HG03571 (cell line): ENCODE data around the gene SMCO4.
"Not testable (repeated sequence)": the region's sequence is repeated elsewhere in the genome, so short reads cannot be mapped to it uniquely, and the experiment has no call there.

ENCODE experiments used
- ATAC-seq: cut with Tn5 transposase; IDR thresholded peaks from one replicate; pipeline ENCODE4 v1.9.1; 2021; ENCODE audit not compliant: unreplicated experiment

The SMCO4 gene

DNA sequence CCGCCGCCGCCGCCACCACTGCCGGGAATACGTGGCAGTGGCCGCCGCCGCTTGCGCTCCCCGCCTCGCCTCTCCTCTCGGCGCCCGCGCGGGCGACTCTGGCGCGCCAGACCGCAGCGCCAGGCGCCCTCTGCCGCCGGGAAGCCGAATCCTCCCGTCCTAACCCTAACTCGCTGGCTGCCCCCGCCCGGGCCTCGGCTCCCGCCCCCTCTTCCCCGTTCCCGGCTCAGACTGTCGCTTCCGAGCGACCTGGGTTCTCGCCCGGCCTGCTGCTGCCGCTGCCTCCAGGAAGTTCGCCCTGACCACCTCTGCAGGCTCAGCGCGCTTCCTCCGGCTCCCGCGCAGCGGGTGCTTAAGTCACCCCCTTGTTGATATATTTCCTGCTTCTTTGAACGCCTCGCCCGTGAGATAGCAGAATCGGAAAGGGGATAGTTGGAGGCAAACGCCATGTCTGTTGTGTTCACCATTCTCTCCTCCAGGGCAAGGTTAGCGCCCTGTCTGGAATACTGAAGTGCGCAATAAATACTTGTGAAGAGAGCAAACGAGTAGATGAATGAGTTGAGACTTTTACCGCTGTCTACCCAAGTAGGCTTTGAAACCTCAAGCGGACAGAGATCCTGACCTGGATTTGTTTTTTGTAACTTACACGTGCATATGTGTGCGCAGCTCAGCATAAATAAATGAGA lies at the start of gene SMCO4:
SMCO4 (minus strand) TSS at position 100 of the 686 bp plus-strand sequence. CDS start 64,202 bp downstream, outside the sequence.
- ATAC-seq: peak; percentile 83

- ATAC-seq: peak; percentile 61
Measured at GRCh38 chr11:93591247-93591898, 48.2 kb upstream of the SMCO4 start.

DNA sequence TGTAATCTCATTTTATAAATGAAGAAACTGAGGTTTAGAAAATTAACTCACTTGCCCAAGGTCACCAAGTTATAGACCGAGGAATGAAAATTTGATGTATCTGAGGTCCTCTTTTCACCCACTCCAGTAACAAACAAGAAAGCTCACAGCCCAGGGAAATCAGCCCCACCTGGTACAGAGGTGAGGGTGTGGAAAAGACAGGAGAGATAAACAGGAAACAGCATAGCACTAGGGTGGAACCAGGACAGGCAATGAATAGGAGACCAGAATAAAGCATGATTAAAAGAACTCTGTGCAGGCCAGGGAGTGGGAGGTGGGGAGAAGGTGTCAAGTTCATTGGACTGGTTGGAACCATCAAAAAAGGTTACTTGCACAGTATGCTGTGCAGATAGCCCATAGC lies 46.2 kb upstream of the SMCO4 start:
- no peak for ATAC-seq

DNA sequence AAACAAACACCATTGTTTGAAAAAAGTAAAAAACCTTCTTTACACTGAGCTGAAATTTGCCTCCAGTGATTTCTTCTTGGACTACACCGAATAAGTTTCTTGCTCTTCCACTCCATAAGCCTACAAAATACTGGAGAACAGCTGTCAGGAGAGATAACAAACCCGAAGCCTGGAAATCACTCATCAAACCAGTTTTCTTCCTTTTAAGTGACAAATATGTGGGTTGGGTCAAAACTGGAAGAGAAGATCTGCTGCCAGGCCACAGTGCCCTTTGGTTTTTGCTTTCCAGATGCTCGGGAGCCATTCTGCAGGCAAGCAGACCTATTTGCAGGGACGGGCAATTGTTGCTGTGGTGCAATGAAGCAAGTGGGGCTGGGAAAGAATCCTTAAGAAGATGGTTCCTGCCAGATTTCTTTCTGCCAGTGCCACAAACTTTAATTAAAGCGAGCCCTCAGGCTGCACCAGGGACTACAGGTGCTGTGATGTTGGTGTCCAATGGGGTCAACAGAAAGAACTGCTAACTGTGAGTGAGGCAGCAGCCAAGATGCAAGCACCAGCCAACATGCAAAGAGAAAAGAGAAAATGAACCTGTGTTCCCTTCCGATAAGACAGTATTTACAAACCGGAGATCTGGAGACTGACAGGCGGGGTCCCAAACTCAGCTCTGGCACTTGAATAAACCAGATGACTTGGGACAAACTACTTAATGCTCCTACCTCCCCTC lies 44.8 kb upstream of the SMCO4 start:
- ATAC-seq: no peak

GRCh38 chr11:93587425-93587824 lies 44.2 kb upstream of the SMCO4 start:
- ATAC-seq: not testable (repeated sequence)

- ATAC-seq: no peak
Measured at GRCh38 chr11:93585758-93586157, 42.6 kb upstream of the SMCO4 start.

DNA sequence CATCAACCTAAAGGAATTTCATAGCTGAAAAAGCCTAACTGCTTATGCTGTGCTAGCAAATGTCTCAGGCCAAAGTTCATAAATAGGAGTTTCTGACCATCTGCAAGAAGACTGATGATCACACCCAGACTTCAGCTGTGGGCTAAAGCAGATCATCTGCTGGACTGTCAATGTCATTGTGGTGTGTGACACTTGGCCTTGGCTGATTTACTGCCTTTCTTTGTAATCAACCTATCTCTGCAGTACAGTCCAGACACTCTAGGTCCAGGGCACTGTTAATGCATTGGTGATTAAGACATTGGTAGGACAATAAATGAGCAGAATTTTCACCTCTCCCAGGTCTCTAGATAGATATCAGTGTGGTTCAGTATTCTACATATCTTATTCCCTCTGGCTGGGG lies 40.3 kb upstream of the SMCO4 start:
- ATAC-seq: no peak

DNA sequence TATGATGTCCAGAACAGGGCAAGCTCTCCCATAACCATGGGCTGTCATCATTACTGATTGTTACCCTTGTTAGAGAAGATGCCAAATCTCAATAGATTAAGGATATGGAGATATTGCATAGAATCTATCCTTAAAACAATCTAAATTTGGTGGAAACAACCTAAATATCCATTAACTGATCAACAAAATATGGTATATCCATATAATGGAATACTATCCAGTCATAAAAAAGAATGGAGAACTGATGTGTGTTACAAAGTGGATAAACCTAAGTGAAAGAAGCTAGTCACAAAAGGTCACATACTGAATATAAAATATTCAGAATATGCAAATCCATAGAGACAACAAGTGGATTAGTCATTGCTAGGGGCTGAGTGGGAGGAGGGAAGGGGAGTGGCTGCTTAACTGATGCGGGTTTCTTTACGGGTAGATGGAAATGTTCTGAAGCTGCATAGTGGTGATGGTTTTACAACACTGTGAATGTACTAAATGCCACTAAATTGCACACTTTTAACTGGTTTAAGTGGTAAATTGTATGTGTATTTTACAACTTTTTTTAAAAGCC lies 36.1 kb upstream of the SMCO4 start:
- ATAC-seq: no peak

- ATAC-seq: no peak
Measured at GRCh38 chr11:93577286-93577685, 34.1 kb upstream of the SMCO4 start.

GRCh38 chr11:93576870-93577269 lies 33.7 kb upstream of the SMCO4 start:
- ATAC-seq: not testable (repeated sequence)

- no peak for ATAC-seq
Measured at GRCh38 chr11:93574638-93575220, 31.5 kb upstream of the SMCO4 start.

DNA sequence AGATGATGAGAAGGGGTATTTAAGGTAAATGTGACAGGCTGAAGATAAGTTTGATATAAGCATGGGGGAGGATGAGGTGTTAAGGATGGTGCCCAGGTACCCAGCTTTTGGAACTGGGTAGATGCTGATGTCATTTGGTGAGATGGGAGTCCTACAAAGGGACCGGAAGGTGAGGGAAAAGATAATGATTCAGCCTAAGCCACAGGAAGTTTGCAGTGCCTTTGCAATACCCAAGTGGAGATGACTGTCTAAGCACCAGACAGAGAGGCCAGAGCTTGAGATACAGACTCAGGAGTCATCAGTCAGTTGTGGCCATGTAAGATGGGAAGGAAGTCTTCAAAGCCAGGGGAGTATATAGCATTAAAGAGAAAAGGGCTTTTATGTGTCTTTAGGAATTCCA lies 30.0 kb upstream of the SMCO4 start:
- no peak for ATAC-seq

DNA sequence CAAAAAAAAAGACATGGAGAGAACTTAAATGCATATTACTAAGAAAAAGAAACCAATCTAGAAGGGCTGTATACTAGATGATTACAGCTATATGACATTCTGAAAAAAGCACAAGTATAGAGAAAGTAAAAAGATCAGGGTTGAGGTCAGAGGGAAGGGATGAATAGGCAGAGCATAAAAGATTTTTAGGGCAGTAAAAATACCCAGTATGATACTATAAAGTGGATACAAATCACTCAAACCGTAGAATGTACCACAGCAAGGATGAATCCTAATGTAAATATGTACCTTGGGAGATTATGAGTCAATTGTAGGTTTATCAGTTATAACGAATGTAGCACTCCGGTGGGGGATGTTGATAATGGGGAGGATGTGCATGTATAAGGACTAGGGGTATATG lies 29.4 kb upstream of the SMCO4 start:
- ATAC-seq: no peak

GRCh38 chr11:93572171-93572570 lies 29.0 kb upstream of the SMCO4 start:
- ATAC-seq: no peak

DNA sequence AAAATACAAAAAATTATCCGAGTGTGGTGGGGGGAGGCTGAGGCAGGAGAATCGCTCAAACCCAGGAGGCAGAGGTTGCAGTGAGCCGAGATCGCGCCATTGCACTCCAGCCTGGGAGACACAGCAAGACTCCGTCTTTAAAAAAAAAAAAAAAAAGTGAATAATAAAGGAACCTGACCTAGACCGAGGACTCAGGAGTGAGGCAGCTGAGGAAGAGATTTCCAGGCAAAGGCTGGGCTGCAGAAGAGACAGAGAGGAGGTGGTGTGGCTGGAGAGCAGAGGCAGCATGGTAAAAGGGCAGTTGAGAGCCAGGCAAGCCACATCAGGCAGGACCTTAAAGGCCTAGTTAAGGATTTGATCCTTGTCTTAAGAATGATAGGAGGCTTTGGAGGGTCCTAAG lies 28.4 kb upstream of the SMCO4 start:
- ATAC-seq: no peak

DNA sequence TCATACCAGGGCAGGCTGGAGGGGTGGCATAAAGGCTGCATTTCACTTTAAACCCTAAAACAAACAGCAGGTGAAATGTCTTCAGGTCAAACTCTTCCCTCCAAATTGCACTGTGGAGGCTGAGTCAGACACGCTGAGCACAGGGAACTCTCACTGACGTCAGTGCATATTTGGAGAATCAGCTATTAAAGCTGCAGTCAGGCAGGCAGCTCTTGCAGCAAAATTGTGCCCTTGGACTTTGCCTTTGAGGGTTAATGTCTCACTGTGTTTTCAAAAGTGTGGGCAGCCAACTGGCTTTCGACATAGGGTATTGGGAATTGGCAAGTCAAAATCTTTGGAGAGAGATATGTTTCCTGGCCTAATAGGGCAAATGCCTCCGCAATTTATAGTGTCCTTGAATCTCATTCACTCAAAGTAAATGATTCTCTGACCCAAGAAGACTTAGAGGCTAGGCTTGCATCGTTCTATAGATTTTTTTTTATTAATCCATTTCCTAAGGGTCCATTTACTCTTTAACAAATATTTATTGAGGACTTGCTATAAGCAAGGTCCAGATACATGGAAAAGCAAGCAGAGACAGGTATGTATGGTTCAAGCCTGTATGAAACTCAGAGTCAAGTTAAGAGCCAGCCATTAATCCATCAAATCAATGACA lies 27.7 kb upstream of the SMCO4 start:
- no peak for ATAC-seq

GRCh38 chr11:93569496-93569895 lies 26.3 kb upstream of the SMCO4 start:
- ATAC-seq: no peak

DNA sequence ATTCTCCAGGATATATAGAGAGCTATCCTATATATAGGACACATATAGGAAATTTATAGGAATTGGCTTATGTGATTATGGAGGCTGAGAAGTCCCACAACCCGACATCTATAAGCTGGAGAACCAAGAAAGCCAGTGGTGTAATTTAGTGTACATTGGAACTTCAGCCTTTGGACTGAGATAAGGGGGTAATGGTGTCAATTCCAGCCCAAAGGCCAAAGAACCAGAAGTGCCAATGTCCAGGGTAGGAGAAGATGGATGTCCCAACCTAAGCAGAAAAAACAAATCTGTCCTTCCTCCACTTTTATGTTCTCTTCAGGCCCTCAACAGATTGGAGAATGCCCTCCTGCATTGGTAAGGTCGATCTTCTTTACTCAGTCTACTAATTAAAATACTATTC lies 25.5 kb upstream of the SMCO4 start:
- no peak for ATAC-seq

GRCh38 chr11:93567401-93567895 lies 24.3 kb upstream of the SMCO4 start:
- ATAC-seq: no peak

DNA sequence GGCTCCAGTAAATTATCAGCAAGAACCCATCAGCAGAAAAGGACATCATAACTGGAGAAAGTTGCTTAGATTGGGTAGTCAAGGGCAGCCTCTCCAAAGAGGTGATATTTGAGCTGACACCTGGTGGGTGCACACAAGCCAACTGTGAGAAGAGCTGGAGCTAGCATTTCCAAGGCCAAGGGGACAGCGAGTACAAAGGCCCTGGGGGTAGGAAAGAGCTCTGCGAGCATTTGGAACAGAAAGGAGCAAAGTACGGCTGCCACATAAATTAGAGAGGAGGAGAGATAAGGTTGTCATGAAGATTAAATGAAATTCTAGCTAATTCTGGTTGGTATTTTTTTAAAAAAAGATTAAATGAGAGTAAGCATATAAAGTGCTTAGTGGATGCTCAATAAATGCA lies 21.7 kb upstream of the SMCO4 start:
- no peak for ATAC-seq

- ATAC-seq: no peak
Measured at GRCh38 chr11:93563857-93564256, 20.7 kb upstream of the SMCO4 start.
